Measurements from ENCODE around the gene KNDC1. TPM values are rescaled to one million over a fixed set of nuclear protein-coding genes. Genes with fewer than 3 reads are reported as not detected.

The KNDC1 gene
- total RNA-seq, 2 donors from 2014 or later: 1.5 to 10.8 TPM

DNA sequence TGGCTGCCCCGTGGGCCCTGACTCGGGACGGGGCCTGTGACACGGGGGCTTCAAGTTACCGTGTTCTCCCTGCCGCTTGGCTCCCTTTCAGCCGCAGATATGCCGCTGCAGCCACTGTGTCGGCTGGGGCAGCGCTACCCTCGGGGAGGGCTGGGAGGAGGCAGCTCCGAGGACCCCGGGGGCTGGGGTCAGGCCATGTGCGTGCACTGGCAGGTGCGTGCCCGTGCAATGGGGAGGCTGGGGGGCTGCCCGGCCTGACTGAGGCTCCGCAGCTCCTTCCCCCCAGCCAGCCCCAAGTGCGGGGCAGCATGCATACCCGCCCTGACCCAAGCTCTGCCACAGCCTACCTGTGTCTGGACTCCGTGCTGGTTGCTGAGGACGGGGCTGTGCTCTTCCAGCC, 29.2 kb downstream of the KNDC1 start:
- intact Hi-C loops (cut with DNase I): no loop called here
- no peak overlapping the region for H3K27ac ChIP-seq
- DNase-seq (ENCODE audit: low spot score): no peak
- no peaks in the 10 kb centered on the region for H3K4me1 ChIP-seq (replicated peaks)
- H3K36me3 ChIP-seq: no peaks in the 10 kb centered on the region
- TF ChIP-seq CTCF (IDR thresholded peaks at IDR 0.05): no peak
- TF ChIP-seq POLR2AphosphoS5 (IDR thresholded peaks at IDR 0.05): no peak
- no peak for TF ChIP-seq POLR2A (IDR thresholded peaks at IDR 0.05)
- no peaks in the 10 kb centered on the region for H3K27me3 ChIP-seq (replicated peaks; ENCODE audit: insufficient read depth)
- no peak overlapping the region for H3K4me3 ChIP-seq
- no peaks in the 10 kb centered on the region for H3K9me3 ChIP-seq
- 92% methylated on average over 21 of the region's 22 CpGs for WGBS

- H3K4me3 ChIP-seq: no peak overlapping the region
- 88% methylated on average over 13 of the region's 14 CpGs for WGBS
- intact Hi-C loops (cut with DNase I): no loop called here
- no peak for DNase-seq (ENCODE audit: low spot score)
- no peaks in the 10 kb centered on the region for H3K9me3 ChIP-seq
- no peak overlapping the region for H3K27ac ChIP-seq
- no peak for TF ChIP-seq POLR2AphosphoS5 (IDR thresholded peaks at IDR 0.05)
- TF ChIP-seq CTCF (IDR thresholded peaks at IDR 0.05): no peak
- no peak for TF ChIP-seq POLR2A (IDR thresholded peaks at IDR 0.05)
- H3K27me3 ChIP-seq (replicated peaks; ENCODE audit: insufficient read depth): no peaks in the 10 kb centered on the region
- no peaks in the 10 kb centered on the region for H3K4me1 ChIP-seq (replicated peaks)
- no peaks in the 10 kb centered on the region for H3K36me3 ChIP-seq
Measured at GRCh38 chr10:133189726-133190125, 29.7 kb downstream of the KNDC1 start.

DNA sequence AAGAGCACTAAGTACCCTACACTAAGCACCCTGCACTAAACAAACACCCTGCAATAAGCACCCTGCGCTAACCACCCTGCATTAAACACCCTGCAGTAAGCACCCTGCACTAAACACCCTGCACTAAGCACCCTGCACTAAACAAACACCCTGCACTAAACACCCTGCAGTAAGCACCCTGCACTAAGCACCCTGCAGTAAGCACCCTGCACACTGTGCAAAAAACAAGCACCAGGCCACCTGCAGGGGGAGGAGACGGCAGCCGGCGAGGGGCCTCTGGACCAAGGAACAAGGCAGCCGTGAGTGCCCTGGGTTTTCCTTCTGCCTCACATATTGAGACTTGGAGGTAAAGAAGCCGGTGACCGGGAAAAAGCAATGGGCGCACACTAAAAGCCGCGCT, 30.2 kb downstream of the KNDC1 start:
- intact Hi-C loops (cut with DNase I): no loop called here
- 93% methylated on average over 10 of the region's 10 CpGs for WGBS
- TF ChIP-seq POLR2AphosphoS5 (IDR thresholded peaks at IDR 0.05): no peak
- no peak for TF ChIP-seq POLR2A (IDR thresholded peaks at IDR 0.05)
- TF ChIP-seq CTCF (IDR thresholded peaks at IDR 0.05): no peak
- no peaks in the 10 kb centered on the region for H3K4me1 ChIP-seq (replicated peaks)
- no peak for DNase-seq (ENCODE audit: low spot score)
- no peaks in the 10 kb centered on the region for H3K27me3 ChIP-seq (replicated peaks; ENCODE audit: insufficient read depth)
- no peak overlapping the region for H3K4me3 ChIP-seq
- H3K9me3 ChIP-seq: no peaks in the 10 kb centered on the region
- H3K27ac ChIP-seq: no peak overlapping the region
- no peaks in the 10 kb centered on the region for H3K36me3 ChIP-seq

DNA sequence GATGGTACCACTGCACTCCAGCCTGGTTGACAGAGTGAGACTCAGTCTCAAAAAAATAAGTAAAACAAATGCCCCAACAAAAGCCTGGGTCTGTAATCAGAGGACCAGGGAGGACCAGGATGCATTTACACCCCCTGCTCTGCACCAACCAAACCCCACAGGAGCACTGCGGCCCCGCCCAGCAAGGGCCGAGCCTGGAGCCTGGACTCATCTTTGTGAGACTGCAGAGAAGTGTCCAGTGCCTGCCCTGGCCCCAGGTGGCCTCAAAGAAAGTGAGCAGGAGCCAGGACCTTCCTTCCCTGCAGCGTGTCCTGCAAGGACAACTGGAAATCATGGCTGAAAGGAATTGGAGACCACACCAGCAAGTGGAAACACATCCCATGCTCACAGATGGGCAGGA, 31.6 kb downstream of the KNDC1 start:
- no peaks in the 10 kb centered on the region for H3K4me1 ChIP-seq (replicated peaks)
- no peaks in the 10 kb centered on the region for H3K36me3 ChIP-seq
- H3K27me3 ChIP-seq (replicated peaks; ENCODE audit: insufficient read depth): no peaks in the 10 kb centered on the region
- intact Hi-C loops (cut with DNase I): no loop called here
- H3K4me3 ChIP-seq: no peak overlapping the region
- 94% methylated on average over 4 of the region's 4 CpGs for WGBS
- no peak for DNase-seq (ENCODE audit: low spot score)
- TF ChIP-seq POLR2A (IDR thresholded peaks at IDR 0.05) (no peak), POLR2AphosphoS5 (IDR thresholded peaks at IDR 0.05) (no peak), CTCF (IDR thresholded peaks at IDR 0.05) (no peak)
- no peak overlapping the region for H3K27ac ChIP-seq
- H3K9me3 ChIP-seq: no peaks in the 10 kb centered on the region

GRCh38 chr10:133194151-133194550, 34.1 kb downstream of the KNDC1 start:
- intact Hi-C loops (cut with DNase I): no loop called here
- DNase-seq (ENCODE audit: low spot score): no peak
- H3K9me3 ChIP-seq: no peaks in the 10 kb centered on the region
- 91% methylated on average over 4 of the region's 4 CpGs for WGBS
- H3K27ac ChIP-seq: no peak overlapping the region
- no peaks in the 10 kb centered on the region for H3K4me1 ChIP-seq (replicated peaks)
- peaks cover 4% of the 10 kb centered on the region for H3K27me3 ChIP-seq (replicated peaks; ENCODE audit: insufficient read depth)
- H3K36me3 ChIP-seq: no peaks in the 10 kb centered on the region
- no peak overlapping the region for H3K4me3 ChIP-seq
- TF ChIP-seq POLR2A (IDR thresholded peaks at IDR 0.05): no peak
- no peak for TF ChIP-seq CTCF (IDR thresholded peaks at IDR 0.05)
- no peak for TF ChIP-seq POLR2AphosphoS5 (IDR thresholded peaks at IDR 0.05)
